Stimulated activated CD8-positive, alpha-beta memory T cell treated with anti-CD3 and anti-CD28 coated beads, Interleukin-15, amount 100 ng/mL, for 48 hours (primary cell): Measurements from ENCODE around the gene GDPGP1.
"Not testable (repeated sequence)": the region's sequence is repeated elsewhere in the genome, so short reads cannot be mapped to it uniquely, and the experiment has no call there.

ENCODE experiments used
- DNase-seq, 2 donors: peaks; one replicate each; pipeline ENCODE4 v3.0.0-alpha.2; 2020; ENCODE audit warnings: low read depth in 2 of 2

Gene GDPGP1

GRCh38 chr15:90234096-90234988, at the start of gene GDPGP1:
GDPGP1 (plus strand) TSS chr15:90234209; CDS start chr15:90240909, 6,700 bp downstream.
- no peak for DNase-seq

GRCh38 chr15:90184786-90185704, 49.0 kb upstream of the GDPGP1 start:
- peak; percentile 27 to 28 for DNase-seq

GRCh38 chr15:90187257-90187868, 46.6 kb upstream of the GDPGP1 start:
- no peak for DNase-seq

- not testable (repeated sequence) for DNase-seq
Measured at GRCh38 chr15:90188065-90188464, 45.9 kb upstream of the GDPGP1 start.

DNA sequence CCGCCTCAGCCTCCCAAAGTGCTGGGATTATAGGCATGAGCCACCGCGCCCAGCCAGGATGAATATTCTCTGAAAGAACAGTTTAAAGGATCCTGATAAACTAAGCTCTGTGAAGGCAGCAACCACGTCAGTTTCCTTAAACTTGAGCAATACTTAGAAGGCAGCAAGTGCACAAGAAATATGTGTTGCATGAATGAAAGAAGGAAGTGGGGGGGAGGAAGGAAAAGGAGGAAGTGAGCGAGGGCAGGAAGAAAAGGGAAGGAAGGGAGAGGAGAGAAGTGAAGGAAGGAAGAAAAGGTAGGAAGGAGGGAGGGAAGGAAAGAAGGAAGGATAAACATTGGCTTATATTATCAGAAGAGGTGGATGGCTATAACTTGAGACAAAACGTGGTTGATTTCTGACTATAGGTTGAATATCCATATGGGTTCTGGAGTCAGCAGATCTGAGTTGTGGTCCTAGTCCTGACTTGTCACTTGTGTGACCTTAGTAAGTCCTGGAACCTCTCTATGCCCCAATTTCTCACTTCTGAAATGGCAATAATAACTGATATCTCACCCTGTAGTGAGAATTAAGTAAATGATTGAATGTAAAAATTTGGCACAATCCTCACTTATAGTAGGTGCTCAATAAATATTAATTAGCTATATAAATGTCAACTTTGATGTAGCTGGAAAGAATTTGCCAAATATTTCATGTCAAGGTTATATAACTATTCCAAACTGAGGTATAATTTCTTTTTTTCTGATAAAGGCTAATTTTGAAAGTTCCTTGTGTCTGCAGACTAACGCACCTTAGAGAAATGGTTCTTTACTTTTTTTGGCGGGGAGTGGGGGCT, 44.9 kb upstream of the GDPGP1 start:
- no peak for DNase-seq

GRCh38 chr15:90189781-90190467, 44.1 kb upstream of the GDPGP1 start:
- no peak for DNase-seq

DNA sequence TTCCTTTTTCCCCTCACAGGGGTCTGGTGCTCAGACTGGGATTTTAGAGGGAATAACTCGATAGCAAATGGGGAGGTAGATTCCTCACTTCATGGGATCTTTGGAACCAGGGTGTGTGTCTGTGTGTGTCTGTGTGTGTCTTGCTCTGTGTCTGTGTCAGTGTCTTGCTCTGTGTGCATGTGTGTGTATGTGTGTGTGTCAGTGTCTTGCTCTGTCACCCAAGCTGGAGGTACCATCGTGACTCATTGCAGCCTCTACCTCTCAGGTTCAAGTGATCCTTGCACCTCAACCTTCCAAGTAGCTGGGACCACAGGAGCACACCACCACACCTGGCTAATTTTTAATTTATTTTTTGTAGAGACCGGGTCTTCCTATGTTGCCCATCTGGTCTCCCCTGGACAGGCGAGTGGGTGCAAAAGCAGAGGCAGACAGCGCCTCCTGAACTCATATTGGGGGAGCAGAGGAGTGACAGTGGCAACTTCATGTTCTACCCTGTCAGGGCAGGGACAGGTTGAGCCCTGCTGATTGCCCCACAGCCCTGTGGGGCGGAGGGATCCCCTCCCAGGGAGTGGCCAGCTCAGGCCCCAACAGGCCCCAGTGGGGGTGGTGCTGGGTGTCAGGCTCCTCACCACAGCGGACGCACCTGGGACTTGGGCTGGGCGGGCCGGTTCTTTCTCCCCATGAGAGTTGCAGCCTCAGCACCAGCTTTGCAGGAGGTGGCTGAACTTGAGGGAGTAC, 43.2 kb upstream of the GDPGP1 start:
- DNase-seq, result no peak

DNA sequence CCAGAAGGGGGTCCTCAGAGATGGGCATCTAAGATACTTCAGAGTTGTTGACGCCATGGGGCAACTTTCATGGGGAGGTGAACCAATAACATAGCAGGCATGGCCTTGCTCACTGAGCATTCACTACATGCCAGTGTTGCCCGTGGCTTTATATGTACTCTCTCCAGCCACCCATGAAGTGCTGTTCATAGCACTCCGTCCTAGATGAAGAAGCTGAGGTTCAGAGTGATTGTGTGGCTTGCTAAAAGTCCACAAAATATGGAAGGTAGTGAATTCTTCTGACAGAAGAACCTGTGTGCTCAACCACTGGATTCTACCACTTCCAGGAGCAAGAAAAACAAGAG, 42.7 kb upstream of the GDPGP1 start:
- no peak for DNase-seq

DNA sequence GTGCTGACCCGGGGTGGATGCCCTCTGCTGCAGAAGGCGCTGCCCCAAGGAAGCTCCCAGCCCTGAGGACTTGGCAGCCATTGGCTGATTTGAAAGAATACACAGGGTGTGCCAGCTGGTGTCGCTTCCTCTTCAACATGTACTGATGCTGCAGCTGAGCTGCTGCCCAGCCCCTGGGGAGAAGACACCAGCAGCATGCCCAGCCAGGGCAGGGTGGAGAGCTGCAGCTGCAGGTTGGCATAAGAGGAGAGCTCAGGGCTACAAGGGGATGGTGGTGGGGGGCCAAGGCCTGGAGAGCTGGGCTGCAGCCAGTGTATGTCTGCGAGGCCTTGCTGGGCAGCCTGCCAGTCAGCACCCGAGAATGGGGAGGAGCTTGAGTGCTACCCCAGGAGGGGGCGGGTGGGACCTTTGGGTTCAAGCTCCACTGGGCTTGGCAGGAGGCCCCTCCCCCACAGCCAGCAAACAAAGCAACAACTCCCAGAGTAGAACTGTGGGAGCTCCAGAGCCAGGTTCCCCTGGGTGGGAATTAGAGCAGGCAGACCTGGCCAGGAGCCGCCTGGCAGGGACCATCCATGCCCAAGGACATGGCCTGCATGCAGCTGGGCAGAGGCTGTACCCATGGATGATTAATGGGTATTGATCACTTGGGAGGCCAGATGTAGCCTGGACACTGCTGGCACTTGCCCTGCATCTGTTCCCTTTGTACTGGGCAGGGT, 42.1 kb upstream of the GDPGP1 start:
- DNase-seq, result no peak

GRCh38 chr15:90192961-90193786, 40.8 kb upstream of the GDPGP1 start:
- no peak for DNase-seq

DNA sequence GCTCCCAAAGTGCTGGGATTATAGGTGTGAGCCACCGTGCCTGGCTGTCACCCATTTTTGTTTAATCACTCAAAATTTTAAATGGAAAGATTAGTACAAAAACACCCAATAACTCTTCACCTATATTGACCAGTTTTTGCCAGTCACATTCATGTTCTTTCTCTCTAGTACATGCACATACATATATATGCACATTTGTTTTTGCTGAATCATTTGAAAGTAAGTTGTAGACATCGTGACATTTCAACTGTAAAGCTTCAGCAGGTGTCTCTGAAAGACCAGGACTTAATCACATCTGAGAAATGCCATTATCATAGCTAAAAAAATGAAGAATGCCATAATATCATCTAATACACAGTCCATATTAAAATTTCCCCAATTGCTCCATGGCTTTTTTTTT, 39.4 kb upstream of the GDPGP1 start:
- no peak for DNase-seq

GRCh38 chr15:90200534-90201129, 33.4 kb upstream of the GDPGP1 start:
- DNase-seq, result no peak

- peak; percentile 54 to 56 for DNase-seq
Measured at GRCh38 chr15:90201130-90201943, 32.7 kb upstream of the GDPGP1 start, which contains the start of gene SEMA4B. SEMA4B (plus strand) TSS chr15:90201330; CDS start chr15:90201579, 249 bp downstream.

- no peak for DNase-seq
Measured at GRCh38 chr15:90201944-90202375, 32.0 kb upstream of the GDPGP1 start.

- DNase-seq, result no peak
Measured at GRCh38 chr15:90202929-90203328, 31.1 kb upstream of the GDPGP1 start.

DNA sequence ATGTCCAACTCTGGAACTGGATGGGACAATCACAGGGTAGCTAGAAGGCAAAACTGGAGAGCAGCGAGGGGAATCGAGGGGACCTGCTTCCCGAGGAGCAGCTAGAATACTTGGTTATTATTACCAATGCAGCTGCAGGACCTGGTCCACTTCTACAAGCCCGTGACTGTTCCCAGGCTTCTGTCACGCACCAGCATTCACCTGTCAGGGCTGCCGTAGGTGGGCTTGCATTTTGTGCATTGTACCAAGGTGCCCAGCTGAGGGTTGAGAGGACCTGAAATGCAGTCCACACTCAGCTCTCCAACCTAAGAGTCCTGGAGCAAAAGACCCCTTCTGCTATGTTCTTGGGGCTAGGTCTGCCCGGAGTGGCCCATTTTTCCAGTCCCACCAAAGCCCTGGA, 30.5 kb upstream of the GDPGP1 start:
- DNase-seq, result no peak

DNA sequence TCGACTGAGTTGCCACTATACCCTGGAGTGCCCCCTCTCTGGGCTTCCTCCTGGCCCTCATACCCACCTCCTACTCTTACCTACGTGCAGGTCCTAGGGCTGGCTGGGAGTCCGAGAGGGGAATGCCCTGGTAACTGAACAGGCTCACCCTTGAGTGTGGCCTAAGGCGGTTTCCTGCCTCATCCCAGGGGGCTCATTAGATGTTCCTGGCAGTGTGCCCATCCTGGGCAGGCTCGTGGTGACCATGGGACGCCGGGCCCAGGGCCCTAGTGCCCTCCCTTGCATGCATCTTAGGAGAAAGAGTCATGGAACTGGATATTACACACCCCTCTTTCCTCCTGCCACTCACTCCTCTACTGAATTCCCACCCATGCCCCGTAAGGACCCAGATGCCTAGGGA, 30.1 kb upstream of the GDPGP1 start:
- DNase-seq, result no peak
